SU-DHL-6 (cell line): Measurements from ENCODE around the gene XCL2.
"Not testable (repeated sequence)": the region's sequence is repeated elsewhere in the genome, so short reads cannot be mapped to it uniquely, and the experiment has no call there.

Experiments used
- CTCF ChIP-seq: fragments of 200-600 bp; sonication (generic); IDR thresholded peaks from one replicate; pipeline ENCODE4 v1.5.1; 2017; ENCODE audit warnings: antibody characterized with exemption, mild to moderate bottlenecking, low read length, moderate library complexity; ENCODE audit not compliant: insufficient read depth, poor library complexity, severe bottlenecking
- EZH2phosphoT487 ChIP-seq: fragments of 200-600 bp; sonication (generic), shearing (Covaris generic); conservative IDR thresholded peaks from 2 replicates; pipeline ENCODE4 v1.6.1; 2018; ENCODE audit warnings: mild to moderate bottlenecking, antibody characterized with exemption, low read length, moderate library complexity, mixed read lengths

GRCh38 chr1:168580991-168581390 lies 37.2 kb upstream of the XCL2 start:
- TF ChIP-seq CTCF, EZH2phosphoT487: not testable (repeated sequence)
